ENCODE measurements around the gene ZNF516. TPM values are rescaled to one million over a fixed set of nuclear protein-coding genes. Genes with fewer than 3 reads are reported as not detected.

Gene ZNF516
- total and polyA plus RNA-seq, 2 of the 4 experiments (the other 2 are of a cell fraction) = 7.9 to 16.9 TPM

- no peak for TF ChIP-seq CTCF (conservative IDR thresholded peaks at IDR 0.05; ENCODE audit: low read depth, low read length)
Observed at GRCh38 chr18:76429262-76430126, 65.5 kb downstream of the ZNF516 start (continued).
